ENCODE results near the gene GABRG3. TPM values are rescaled to one million over a fixed set of nuclear protein-coding genes. Genes with fewer than 3 reads are reported as not detected.

Gene GABRG3
- total RNA-seq, 1 experiment from 2014 or later = 0.15 TPM

- H3K79me2 ChIP-seq (ENCODE audit: insufficient read depth, low read length) = no peaks in the 10 kb centered on the region
- H3K4me2 ChIP-seq (ENCODE audit: insufficient read depth, insufficient read length, low read length) = no peak overlapping the region
- no peak overlapping the region for H3K27ac ChIP-seq (ENCODE audit: insufficient read length, low read depth, low read length)
- Mint-ChIP-seq H3K4me3 (no peak overlapping the region; a peak in 1 of 5 replicates), H3K4me1 (peaks cover 21 to 22% of the 10 kb centered on the region in 2 experiments), H3K27ac (no peak overlapping the region), H3K36me3 (ENCODE audit: insufficient read depth in 1 of 3, low read depth in 3 of 3) (no peaks in the 10 kb centered on the region), H3K9me3 (no peaks in the 10 kb centered on the region), H3K27me3 (ENCODE audit: low read depth) (peaks cover 2% of the 10 kb centered on the region; the same call in 1 of the 2 replicates)
- no peak overlapping the region for H3T11ph ChIP-seq (ENCODE audit: low read length)
- no peak overlapping the region for H3K9ac ChIP-seq (ENCODE audit: extremely low read depth, insufficient read length, low read length)
- no CpG with 5 or more reads among the region's 9 CpGs for WGBS (ENCODE audit: extremely low coverage, insufficient read length, low lambda C conversion rate)
- H4K20me1 ChIP-seq (ENCODE audit: control insufficient read depth, insufficient read depth, insufficient read length) = no peaks in the 10 kb centered on the region
- no peak overlapping the region for H4K91ac ChIP-seq (ENCODE audit: insufficient read length, low read depth, low read length)
- H2AFZ ChIP-seq (ENCODE audit: low read length) = no peak overlapping the region
- no peaks in the 10 kb centered on the region for H3K27me3 ChIP-seq (ENCODE audit: insufficient read depth, low read length)
- H3K9me3 ChIP-seq (ENCODE audit: control insufficient read depth, low read depth, low read length) = no peaks in the 10 kb centered on the region
- no peak overlapping the region for H4K5ac ChIP-seq (ENCODE audit: insufficient read length, low read depth, low read length)
- H3K14ac ChIP-seq (ENCODE audit: insufficient read depth, low read length) = no peak overlapping the region
- H2AK5ac ChIP-seq (ENCODE audit: insufficient read length, low read length) = no peak overlapping the region
- H2BK120ac ChIP-seq (ENCODE audit: low read depth, low read length, poor library complexity, severe bottlenecking) = no peak overlapping the region
- H3K23me2 ChIP-seq (ENCODE audit: insufficient read length, low read depth, low read length, poor library complexity, severe bottlenecking) = no peaks in the 10 kb centered on the region
- H3K4me1 ChIP-seq (ENCODE audit: insufficient read depth, low read length) = peaks cover 7% of the 10 kb centered on the region; the same call in 1 of the 2 replicates
- no peak overlapping the region for H3K56ac ChIP-seq (ENCODE audit: insufficient read length, low read depth, low read length)
- H2BK15ac ChIP-seq (ENCODE audit: low read depth, low read length) = no peak overlapping the region
- H3K18ac ChIP-seq (ENCODE audit: insufficient read length, low read depth, low read length) = no peak overlapping the region
- no peak overlapping the region for H2BK20ac ChIP-seq (ENCODE audit: low read depth, low read length, poor library complexity, severe bottlenecking)
- H2BK12ac ChIP-seq (ENCODE audit: insufficient read length, low read depth, low read length) = no peak overlapping the region
- no peak overlapping the region for H2BK5ac ChIP-seq (ENCODE audit: insufficient read length, low read length)
- no peaks in the 10 kb centered on the region for H3K79me1 ChIP-seq (ENCODE audit: insufficient read depth, low read depth, low read length, poor library complexity, severe bottlenecking)
- H3K23ac ChIP-seq (ENCODE audit: insufficient read length, low read depth, low read length) = no peak overlapping the region
- no peak for DNase-seq
- H3K4ac ChIP-seq (ENCODE audit: low read depth, low read length) = no peak overlapping the region
- TF ChIP-seq CTCF (conservative IDR thresholded peaks at IDR 0.05) = no peak
- H4K8ac ChIP-seq (replicated peaks; ENCODE audit: insufficient read length, low read depth, low read length) = no peak overlapping the region
These were observed 283.1 kb downstream of the GABRG3 start for GRCh38 chr15:27254055-27254454.
